H54 (cell line): ENCODE measurements around the gene SLC17A2.

ENCODE experiments used
- DNase-seq: peaks from one replicate; pipeline ENCODE4 v3.0.0; 2011; ENCODE audit warnings: low spot score, mixed read lengths; ENCODE audit not compliant: insufficient read length
- FAIRE-seq: peaks from 3 replicates; lab custom pipeline; 2011; peaks lifted over from hg19 to GRCh38; lab: Jason Lieb, UNC
- POLR2A ChIP-seq: IDR thresholded peaks from 2 replicates; pipeline ENCODE4 v1.6.1; 2011; ENCODE audit warnings: low read depth, mild to moderate bottlenecking, low read length

The SLC17A2 gene

GRCh38 chr6:25919657-25920056 is 10.8 kb downstream of the SLC17A2 start:
- TF ChIP-seq POLR2A = no peak
- no peak for DNase-seq
- FAIRE-seq = no peak

GRCh38 chr6:25918083-25918683 is 12.3 kb downstream of the SLC17A2 start:
- FAIRE-seq (no peak), DNase-seq (no peak)
- no peak for TF ChIP-seq POLR2A

GRCh38 chr6:25916789-25917490 is 13.6 kb downstream of the SLC17A2 start:
- no peak for TF ChIP-seq POLR2A
- FAIRE-seq (no peak), DNase-seq (no peak)

DNA sequence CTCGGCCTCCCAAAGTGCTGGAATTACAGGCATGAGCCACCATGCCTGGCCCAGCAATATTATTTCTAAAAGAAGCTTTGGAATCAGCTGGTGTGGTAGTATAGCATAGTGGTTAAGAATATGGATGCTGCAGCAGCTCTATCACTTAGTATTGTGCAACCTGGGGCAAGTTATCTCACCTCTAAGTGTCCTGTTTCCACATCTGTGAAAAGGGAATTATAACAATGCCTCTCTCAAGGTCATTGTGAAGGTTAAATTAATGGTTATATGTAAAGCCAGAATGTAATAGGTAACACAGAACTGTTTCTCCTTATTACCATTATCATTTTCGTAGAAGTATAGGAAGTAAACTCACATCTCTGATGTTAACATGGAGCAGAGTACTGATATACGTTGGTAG is 14.2 kb downstream of the SLC17A2 start:
- FAIRE-seq (no peak), DNase-seq (no peak)
- no peak for TF ChIP-seq POLR2A

GRCh38 chr6:25913741-25914140 is 16.8 kb downstream of the SLC17A2 start:
- FAIRE-seq = no peak
- no peak for DNase-seq
- no peak for TF ChIP-seq POLR2A

DNA sequence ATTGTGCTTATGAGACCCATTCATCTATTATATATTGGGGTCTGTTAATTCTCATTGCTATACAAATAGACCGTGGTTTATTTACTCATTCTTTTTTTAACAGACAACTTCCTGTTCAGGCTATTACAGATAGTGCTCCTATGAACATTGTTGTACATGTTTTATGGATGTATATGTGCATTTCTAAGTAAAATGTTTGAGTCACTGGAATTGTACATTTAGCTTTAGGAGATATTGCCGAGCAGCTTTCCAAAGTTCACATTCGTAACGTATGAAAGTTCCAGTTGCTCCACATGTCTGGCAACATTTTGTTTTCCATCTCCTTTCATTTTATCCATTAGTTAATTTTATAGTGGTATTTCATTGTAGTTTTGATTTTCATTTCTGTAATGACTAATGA is 19.1 kb downstream of the SLC17A2 start:
- FAIRE-seq (no peak), DNase-seq (no peak)
- no peak for TF ChIP-seq POLR2A

DNA sequence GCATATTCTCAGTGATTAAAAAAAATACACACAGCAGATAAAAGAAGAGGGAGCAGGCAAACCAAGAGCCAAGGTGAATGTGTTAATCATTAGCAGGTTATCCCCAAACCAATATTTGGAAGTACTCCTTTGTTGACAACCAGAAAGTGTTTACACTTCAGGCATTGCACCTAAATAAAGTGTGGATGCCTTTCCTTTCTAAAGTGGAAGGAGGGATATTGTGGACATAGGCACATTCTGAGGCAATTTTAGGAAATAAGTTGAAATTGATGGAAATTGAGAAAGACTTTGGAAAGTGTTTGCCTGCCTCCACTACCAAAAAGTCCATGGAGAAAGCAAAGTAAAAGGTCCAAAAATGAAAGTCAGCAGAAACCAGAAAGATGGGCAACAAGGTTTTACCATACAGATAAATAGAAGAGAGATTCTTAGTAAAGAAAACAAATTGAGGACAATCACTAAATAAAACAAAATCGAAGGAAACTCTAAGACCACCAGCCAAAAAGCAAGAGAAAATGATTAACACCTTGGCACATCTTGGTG is 22.9 kb downstream of the SLC17A2 start:
- DNase-seq (no peak), FAIRE-seq (no peak)
- TF ChIP-seq POLR2A = no peak

DNA sequence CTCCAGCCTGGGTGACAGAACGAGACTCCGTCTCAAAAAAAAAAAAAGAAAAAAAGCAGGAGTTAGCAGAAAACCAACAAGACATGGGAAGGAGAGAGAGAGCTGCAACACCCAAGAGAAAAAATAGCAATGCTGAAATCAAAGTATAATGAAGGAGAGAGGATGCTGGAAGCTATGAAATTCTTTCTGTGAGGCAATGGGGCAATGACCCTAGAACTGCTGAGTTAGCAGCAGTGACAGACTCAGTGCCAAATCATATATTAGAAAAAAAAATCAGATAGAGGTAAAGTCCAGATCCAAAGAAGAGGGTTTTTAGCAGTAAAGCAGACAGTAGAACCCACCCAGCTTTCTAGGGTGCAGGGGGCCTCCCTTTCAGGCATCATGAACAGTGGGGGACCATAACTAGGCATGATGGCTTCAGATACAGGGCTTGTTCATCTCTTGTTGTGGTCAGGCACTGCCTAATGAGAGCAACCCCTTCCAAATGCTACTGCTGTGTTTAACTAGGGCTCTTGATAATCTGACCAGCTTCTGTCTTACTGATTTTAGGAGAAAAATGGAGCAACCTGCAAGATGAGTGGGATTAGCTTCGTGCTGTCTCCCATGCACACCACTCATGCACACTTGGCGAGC is 26.9 kb downstream of the SLC17A2 start:
- FAIRE-seq (no peak), DNase-seq (no peak)
- TF ChIP-seq POLR2A = no peak

- FAIRE-seq (no peak), DNase-seq (no peak)
- no peak for TF ChIP-seq POLR2A
Observed at GRCh38 chr6:25902071-25902470, 28.4 kb downstream of the SLC17A2 start.

DNA sequence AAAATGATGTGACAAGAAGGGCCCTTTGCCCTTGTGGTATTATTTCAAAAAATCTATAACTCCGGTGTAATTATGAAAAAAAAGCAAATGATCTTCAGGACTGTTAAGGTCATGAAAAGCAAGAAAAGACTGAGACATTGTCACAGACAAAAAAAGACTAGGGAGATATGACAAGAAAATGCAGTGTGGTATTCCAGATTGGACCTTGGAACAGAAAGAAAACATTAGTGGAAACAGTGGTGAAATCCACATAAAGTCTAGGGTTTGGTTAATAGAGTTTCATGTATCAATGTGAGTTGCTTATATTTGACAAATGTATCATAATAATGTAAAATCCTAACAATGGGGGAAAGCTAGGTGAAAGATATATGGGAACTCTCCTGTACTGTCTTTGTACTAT is 29.6 kb downstream of the SLC17A2 start:
- DNase-seq (no peak), FAIRE-seq (no peak)
- TF ChIP-seq POLR2A = no peak

DNA sequence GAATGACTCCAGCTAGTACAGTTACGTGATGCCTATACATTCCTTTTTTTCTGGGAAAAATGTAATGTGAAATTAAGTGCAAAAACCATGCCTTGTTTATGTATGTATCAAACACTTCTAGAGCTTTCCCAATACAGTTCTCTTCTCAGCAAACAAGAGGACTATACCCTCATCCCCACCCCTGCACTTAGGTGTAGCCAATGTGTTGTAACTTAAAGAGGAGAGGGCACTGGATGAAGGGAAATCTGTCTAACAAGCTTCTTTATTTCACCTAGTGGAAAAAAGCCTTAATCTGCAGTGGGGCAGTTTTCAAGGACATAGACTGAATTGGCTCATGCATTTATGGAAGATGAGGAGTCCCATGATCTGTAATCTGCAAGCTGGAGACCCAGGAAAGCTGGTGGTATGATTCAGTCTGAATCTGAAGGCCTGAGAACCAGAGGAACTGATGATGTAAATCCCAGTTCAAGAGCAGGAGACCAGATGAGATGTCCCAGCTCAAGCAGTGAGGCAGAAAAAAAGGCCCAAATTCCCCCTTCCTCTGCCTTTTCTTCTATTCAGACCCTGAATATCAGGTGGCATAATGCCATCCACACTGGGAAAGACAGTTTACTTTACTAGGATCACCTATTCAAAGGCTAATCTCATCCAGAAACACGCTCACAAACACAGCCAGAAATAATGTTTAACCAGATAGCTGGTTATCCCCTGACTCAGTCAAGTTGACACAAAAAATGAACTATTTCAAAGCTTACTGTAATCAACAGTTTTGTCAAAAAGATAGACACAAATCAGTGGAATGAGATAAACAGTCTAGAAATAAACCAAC is 30.7 kb downstream of the SLC17A2 start:
- FAIRE-seq (no peak), DNase-seq (no peak)
- TF ChIP-seq POLR2A = no peak

- FAIRE-seq = no peak
- DNase-seq = no peak
- no peak for TF ChIP-seq POLR2A
Observed at GRCh38 chr6:25899123-25899522, 31.4 kb downstream of the SLC17A2 start.

GRCh38 chr6:25898289-25898977 is 32.1 kb downstream of the SLC17A2 start:
- FAIRE-seq = no peak
- no peak for DNase-seq
- no peak for TF ChIP-seq POLR2A

DNA sequence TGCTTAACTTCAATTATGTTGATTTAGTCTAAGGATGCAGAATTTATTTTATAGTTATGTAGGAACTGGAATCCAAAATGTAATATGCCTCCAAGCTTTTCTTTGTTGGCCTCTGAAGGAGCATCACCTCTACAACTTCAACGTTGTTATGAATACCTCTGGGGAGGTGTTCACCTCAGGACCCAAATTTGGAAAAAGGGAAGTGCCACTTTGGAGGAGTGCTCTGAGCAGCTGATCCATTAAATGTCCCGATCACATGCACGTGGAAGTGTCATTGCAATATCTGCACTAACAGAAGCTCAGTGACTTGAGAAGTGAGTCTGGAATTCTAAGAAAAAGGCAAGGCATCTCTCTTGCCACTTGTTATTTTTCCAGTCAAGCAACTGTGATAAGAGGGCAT is 34.2 kb downstream of the SLC17A2 start:
- no peak for DNase-seq
- FAIRE-seq = no peak
- no peak for TF ChIP-seq POLR2A
